ENCODE results near the gene GABPB2. TPM values are rescaled to one million over a fixed set of nuclear protein-coding genes. Genes with fewer than 3 reads are reported as not detected.

Gene GABPB2
- total and polyA plus RNA-seq, 2 donors (not counting 1 experiment from before 2014, with no cell fraction given) = 13.9 to 14.9 TPM

DNA sequence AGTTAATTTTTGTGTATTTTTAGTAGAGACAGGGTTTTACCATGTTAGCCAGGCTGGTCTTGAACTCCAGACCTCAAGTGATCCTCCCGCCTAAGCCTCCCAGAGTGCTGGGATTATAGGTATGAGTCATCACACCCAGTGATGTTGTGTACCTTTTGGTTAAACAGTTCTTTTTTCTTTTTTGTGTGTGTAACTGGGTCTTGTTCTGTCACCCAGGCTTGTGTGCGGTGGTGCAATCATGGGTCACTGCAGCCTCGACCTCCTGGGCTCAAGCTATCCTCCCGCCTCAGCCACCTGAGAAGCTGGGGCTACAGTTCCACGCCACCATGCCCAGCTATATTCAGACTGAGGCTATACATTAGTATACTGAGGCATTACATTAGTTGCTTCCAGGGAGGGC lies 37.8 kb downstream of the GABPB2 start:
- H3K79me2 ChIP-seq (ENCODE audit: control insufficient read depth, insufficient read depth, low read length) = no peaks in the 10 kb centered on the region
- no peak for DNase-seq (ENCODE audit: low read depth in 2 of 2)
- peaks cover 3% of the 10 kb centered on the region for H3K4me1 ChIP-seq (ENCODE audit: control insufficient read depth, extremely low read depth, insufficient read depth, low read length)
- no peaks in the 10 kb centered on the region for H3K9me3 ChIP-seq (ENCODE audit: control insufficient read depth, insufficient read depth, low read depth, low read length)
- no peak overlapping the region for H3K4me2 ChIP-seq (ENCODE audit: extremely low read depth, insufficient read depth, low read length)
- H3K27me3 ChIP-seq (ENCODE audit: control insufficient read depth, insufficient read depth, low read length) = no peaks in the 10 kb centered on the region
- H3K36me3 ChIP-seq (ENCODE audit: control insufficient read depth, insufficient read depth, low read length) = no peaks in the 10 kb centered on the region
- H3K4me3 ChIP-seq (replicated peaks in 1 of 4; ENCODE audit: control extremely low read depth in 1 of 4, insufficient read depth in 1 of 4, low read depth in 3 of 4, low read length in 4 of 4) = no peak overlapping the region
- H4K20me1 ChIP-seq (ENCODE audit: control insufficient read depth, extremely low read depth, insufficient read depth, low read length) = no peaks in the 10 kb centered on the region
- TF ChIP-seq, protein P1, sequence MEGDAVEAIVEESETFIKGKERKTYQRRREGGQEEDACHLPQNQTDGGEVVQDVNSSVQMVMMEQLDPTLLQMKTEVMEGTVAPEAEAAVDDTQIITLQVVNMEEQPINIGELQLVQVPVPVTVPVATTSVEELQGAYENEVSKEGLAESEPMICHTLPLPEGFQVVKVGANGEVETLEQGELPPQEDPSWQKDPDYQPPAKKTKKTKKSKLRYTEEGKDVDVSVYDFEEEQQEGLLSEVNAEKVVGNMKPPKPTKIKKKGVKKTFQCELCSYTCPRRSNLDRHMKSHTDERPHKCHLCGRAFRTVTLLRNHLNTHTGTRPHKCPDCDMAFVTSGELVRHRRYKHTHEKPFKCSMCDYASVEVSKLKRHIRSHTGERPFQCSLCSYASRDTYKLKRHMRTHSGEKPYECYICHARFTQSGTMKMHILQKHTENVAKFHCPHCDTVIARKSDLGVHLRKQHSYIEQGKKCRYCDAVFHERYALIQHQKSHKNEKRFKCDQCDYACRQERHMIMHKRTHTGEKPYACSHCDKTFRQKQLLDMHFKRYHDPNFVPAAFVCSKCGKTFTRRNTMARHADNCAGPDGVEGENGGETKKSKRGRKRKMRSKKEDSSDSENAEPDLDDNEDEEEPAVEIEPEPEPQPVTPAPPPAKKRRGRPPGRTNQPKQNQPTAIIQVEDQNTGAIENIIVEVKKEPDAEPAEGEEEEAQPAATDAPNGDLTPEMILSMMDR (conservative IDR thresholded peaks at IDR 0.05 in 1 of 2, IDR thresholded peaks at IDR 0.05 in 1 of 2; ENCODE audit: low read depth in 1 of 2, low read length in 2 of 2) = no peak
- no peak for TF ChIP-seq EZH2 (IDR thresholded peaks at IDR 0.05; ENCODE audit: low read length, missing control alignments)
- H3K27ac ChIP-seq (ENCODE audit: insufficient read depth, low read length) = no peak overlapping the region
- H3K9ac ChIP-seq (ENCODE audit: insufficient read depth, low read length) = no peak overlapping the region
- H2AFZ ChIP-seq (ENCODE audit: low read length) = no peak overlapping the region

DNA sequence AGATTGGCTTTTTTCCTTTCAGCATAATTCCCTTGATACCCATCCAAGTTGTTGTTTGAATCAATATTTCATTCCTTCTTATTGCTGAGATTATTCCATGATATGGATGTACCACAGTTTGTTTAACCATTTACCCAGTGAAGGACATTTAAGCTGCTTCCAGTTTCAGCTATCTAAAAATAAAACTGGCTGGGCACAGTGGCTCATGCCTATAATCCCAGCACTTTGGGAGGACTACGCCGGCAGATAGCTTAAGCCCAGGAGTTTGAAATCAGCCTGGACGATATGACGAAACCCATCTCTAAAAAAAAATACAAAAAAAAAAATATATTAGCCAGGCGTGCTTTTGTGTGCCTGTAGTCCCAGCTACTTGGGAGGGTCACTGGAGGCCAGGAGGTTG lies 43.3 kb downstream of the GABPB2 start:
- DNase-seq (ENCODE audit: low read depth in 2 of 2) = no peak
- H3K27me3 ChIP-seq (ENCODE audit: control insufficient read depth, insufficient read depth, low read length) = no peaks in the 10 kb centered on the region
- no peaks in the 10 kb centered on the region for H3K79me2 ChIP-seq (ENCODE audit: control insufficient read depth, insufficient read depth, low read length)
- H3K4me2 ChIP-seq (ENCODE audit: extremely low read depth, insufficient read depth, low read length) = no peak overlapping the region
- H3K27ac ChIP-seq (ENCODE audit: insufficient read depth, low read length) = no peak overlapping the region
- TF ChIP-seq, protein P1 (conservative IDR thresholded peaks at IDR 0.05 in 1 of 2, IDR thresholded peaks at IDR 0.05 in 1 of 2; ENCODE audit: low read depth in 1 of 2, low read length in 2 of 2) = no peak
- TF ChIP-seq EZH2 (IDR thresholded peaks at IDR 0.05; ENCODE audit: low read length, missing control alignments) = no peak
- H3K4me1 ChIP-seq (ENCODE audit: control insufficient read depth, extremely low read depth, insufficient read depth, low read length) = no peaks in the 10 kb centered on the region
- H3K9ac ChIP-seq (ENCODE audit: insufficient read depth, low read length) = no peak overlapping the region
- no peak overlapping the region for H3K4me3 ChIP-seq (replicated peaks in 1 of 4; ENCODE audit: control extremely low read depth in 1 of 4, insufficient read depth in 1 of 4, low read depth in 3 of 4, low read length in 4 of 4)
- H2AFZ ChIP-seq (ENCODE audit: low read length) = no peak overlapping the region
- no peaks in the 10 kb centered on the region for H3K9me3 ChIP-seq (ENCODE audit: control insufficient read depth, insufficient read depth, low read depth, low read length)
- no peaks in the 10 kb centered on the region for H3K36me3 ChIP-seq (ENCODE audit: control insufficient read depth, insufficient read depth, low read length)
- no peaks in the 10 kb centered on the region for H4K20me1 ChIP-seq (ENCODE audit: control insufficient read depth, extremely low read depth, insufficient read depth, low read length)

DNA sequence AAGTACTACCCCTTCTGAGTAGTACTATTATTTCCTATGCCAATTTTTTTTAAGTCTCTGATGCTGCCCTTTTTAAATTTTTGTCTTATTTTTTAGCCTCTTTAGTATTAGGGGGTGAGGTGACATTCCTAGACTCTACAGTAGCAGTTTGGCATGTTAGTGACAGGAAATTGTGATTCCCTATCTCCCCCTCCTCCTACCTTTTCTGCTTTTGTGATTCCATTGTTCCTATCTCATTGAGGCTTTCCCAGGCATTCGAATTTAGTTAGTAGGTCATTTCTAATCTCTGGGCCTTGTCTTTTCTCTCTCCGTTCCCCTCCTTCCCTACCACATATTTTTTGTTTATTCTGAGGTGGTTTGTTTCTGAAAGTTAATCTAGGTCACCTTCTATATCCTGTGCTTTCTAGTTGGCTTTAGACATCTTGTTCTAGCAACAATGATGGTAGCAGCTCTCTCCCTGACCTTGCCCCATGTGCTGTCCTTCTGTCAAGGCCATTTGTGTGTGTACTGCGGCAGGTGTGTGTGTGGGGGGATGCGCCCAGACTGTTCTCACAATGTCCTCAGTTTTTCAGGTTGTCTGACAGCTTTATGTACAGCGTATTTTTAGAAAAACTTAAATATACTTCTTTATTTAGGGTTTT lies 54.3 kb downstream of the GABPB2 start:
- Histone ChIP-seq H3K4me1 (ENCODE audit: control insufficient read depth, extremely low read depth, insufficient read depth, low read length) (no peaks in the 10 kb centered on the region), H3K79me2 (ENCODE audit: control insufficient read depth, insufficient read depth, low read length) (no peaks in the 10 kb centered on the region), H3K9ac (ENCODE audit: insufficient read depth, low read length) (no peak overlapping the region), H3K4me2 (ENCODE audit: extremely low read depth, insufficient read depth, low read length) (no peak overlapping the region), H3K27me3 (ENCODE audit: control insufficient read depth, insufficient read depth, low read length) (no peaks in the 10 kb centered on the region), H3K27ac (ENCODE audit: insufficient read depth, low read length) (no peak overlapping the region), H3K4me3 (replicated peaks in 1 of 4; ENCODE audit: control extremely low read depth in 1 of 4, insufficient read depth in 1 of 4, low read depth in 3 of 4, low read length in 4 of 4) (no peak overlapping the region), H4K20me1 (ENCODE audit: control insufficient read depth, extremely low read depth, insufficient read depth, low read length) (no peaks in the 10 kb centered on the region), H3K36me3 (ENCODE audit: control insufficient read depth, insufficient read depth, low read length) (no peaks in the 10 kb centered on the region), H3K9me3 (ENCODE audit: control insufficient read depth, insufficient read depth, low read depth, low read length) (no peaks in the 10 kb centered on the region), H2AFZ (ENCODE audit: low read length) (no peak overlapping the region)
- TF ChIP-seq EZH2 (IDR thresholded peaks at IDR 0.05; ENCODE audit: low read length, missing control alignments) = no peak
- TF ChIP-seq, protein P1 (conservative IDR thresholded peaks at IDR 0.05 in 1 of 2, IDR thresholded peaks at IDR 0.05 in 1 of 2; ENCODE audit: low read depth in 1 of 2, low read length in 2 of 2) = no peak
- DNase-seq (ENCODE audit: low read depth in 2 of 2) = no peak

All from fibroblast of lung (primary cell).